Measurements from ENCODE around the gene CEP128.

- no peak for TF ChIP-seq CTCF (IDR thresholded peaks at IDR 0.05)
- TF ChIP-seq POLR2A (IDR thresholded peaks at IDR 0.05): no peak
These were observed 311.9 kb downstream of the CEP128 start for GRCh38 chr14:80629606-80630005.

All from uterus (tissue), 2 donors.